ENCODE data around the gene CCL27.

The CCL27 gene

GRCh38 chr9:34662526-34663302, at the start of gene CCL27:
Gene CCL27 (minus strand): TSS chr9:34662657. CDS start chr9:34662633, 24 bp downstream.
- no peak for DNase-seq

GRCh38 chr9:34712140-34712539, 49.7 kb upstream of the CCL27 start:
- DNase-seq: no peak

GRCh38 chr9:34710023-34710422, 47.6 kb upstream of the CCL27 start, which contains the start of gene CCL21:
Gene CCL21 (minus strand): TSS chr9:34710136. CDS start chr9:34710066, 70 bp downstream.
- DNase-seq: no peak

- no peak for DNase-seq
These were observed 46.9 kb upstream of the CCL27 start for GRCh38 chr9:34709196-34709978.

GRCh38 chr9:34707130-34707529, 44.7 kb upstream of the CCL27 start:
- DNase-seq: no peak

GRCh38 chr9:34701769-34702736, 39.6 kb upstream of the CCL27 start:
- peak; percentile 67 for DNase-seq

GRCh38 chr9:34701023-34701768, 38.7 kb upstream of the CCL27 start:
- peak; percentile 69 for DNase-seq

GRCh38 chr9:34694811-34695210, 32.4 kb upstream of the CCL27 start:
- DNase-seq: no peak

- no peak for DNase-seq
These were observed 31.1 kb upstream of the CCL27 start for GRCh38 chr9:34693560-34693959.

GRCh38 chr9:34691936-34692315, 29.5 kb upstream of the CCL27 start:
- no peak for DNase-seq

- no peak for DNase-seq
These were observed 28.8 kb upstream of the CCL27 start, which contains the start of gene CCL19 for GRCh38 chr9:34690983-34691935. Gene CCL19 (minus strand): TSS chr9:34691276. CDS start chr9:34691139, 137 bp downstream.

GRCh38 chr9:34689512-34689911, 27.1 kb upstream of the CCL27 start:
- no peak for DNase-seq

GRCh38 chr9:34689116-34689470, 26.6 kb upstream of the CCL27 start:
- DNase-seq: no peak

GRCh38 chr9:34688329-34689115, 26.1 kb upstream of the CCL27 start:
- no peak for DNase-seq

GRCh38 chr9:34687276-34688030, 25.0 kb upstream of the CCL27 start:
- DNase-seq: no peak

GRCh38 chr9:34686732-34687131, 24.3 kb upstream of the CCL27 start:
- DNase-seq: no peak

GRCh38 chr9:34686231-34686630, 23.8 kb upstream of the CCL27 start:
- no peak for DNase-seq

GRCh38 chr9:34685591-34685990, 23.1 kb upstream of the CCL27 start:
- DNase-seq: no peak

GRCh38 chr9:34684816-34685215, 22.4 kb upstream of the CCL27 start:
- no peak for DNase-seq
